HL-60 (cell line): ENCODE results near the gene CNBD2.

Experiments
- CTCF ChIP-seq: IDR thresholded peaks from one replicate; pipeline ENCODE4 v1.5.1; 2011; ENCODE audit warnings: low read length, control low read depth, inconsistent platforms; ENCODE audit not compliant: insufficient read depth
- POLR2AphosphoS5 ChIP-seq: IDR thresholded peaks from 2 replicates; pipeline ENCODE4 v1.6.1; 2012; ENCODE audit warnings: low read depth

- TF ChIP-seq CTCF (no peak), POLR2AphosphoS5 (no peak)
Measured at GRCh38 chr20:36070451-36070850, 102.1 kb downstream of the CNBD2 start.
